ENCODE measurements around the gene LUC7L2. TPM values are rescaled to one million over a fixed set of nuclear protein-coding genes. Genes with fewer than 3 reads are reported as not detected.

Gene LUC7L2
- total and polyA plus RNA-seq, 2 donors (not counting 1 experiment from before 2014, with no cell fraction given), result 26.5 to 142 TPM

GRCh38 chr7:139456511-139456910 is 96.8 kb downstream of the LUC7L2 start:
- 92% methylated on average over 8 of the region's 8 CpGs for whole genome bisulfite sequencing (ENCODE audit: insufficient coverage)
- ATAC-seq (ENCODE audit: low read depth), result no peak
- H3K9ac ChIP-seq (ENCODE audit: low read length), result no peak overlapping the region

More at GRCh38 chr7:139456511-139456910, 96.8 kb downstream of the LUC7L2 start:
- Histone ChIP-seq H3K4me2 (replicated peaks; ENCODE audit: low read depth, low read length, poor library complexity, severe bottlenecking) (no peak overlapping the region), H2AFZ (ENCODE audit: insufficient read depth, low read depth, low read length, poor library complexity, severe bottlenecking) (no peak overlapping the region), H3K79me2 (ENCODE audit: control insufficient read depth, insufficient read depth, low read length) (no peaks in the 10 kb centered on the region), H3K27ac (ENCODE audit: low read length in 2 of 2) (no peak overlapping the region), H3K9me3 (ENCODE audit: control extremely low read depth in 1 of 3, control insufficient read depth in 2 of 3, insufficient read depth in 1 of 3, low read length in 2 of 3) (no peaks in the 10 kb centered on the region), H3K27me3 (replicated peaks in 1 of 4; ENCODE audit: control extremely low read depth in 1 of 4, control insufficient read depth in 3 of 4, insufficient read depth in 4 of 4, low read length in 3 of 4) (no peaks in the 10 kb centered on the region), H3K4me1 (ENCODE audit: control insufficient read depth in 2 of 2, insufficient read depth in 2 of 2, low read length in 2 of 2) (no peaks in the 10 kb centered on the region), H3K4me3 (ENCODE audit: control extremely low read depth in 1 of 5, extremely low read depth in 1 of 5, insufficient read depth in 1 of 5, low read depth in 2 of 5, low read length in 4 of 5) (no peak overlapping the region), H3K36me3 (replicated peaks in 1 of 2; ENCODE audit: control extremely low read depth in 1 of 2, control insufficient read depth in 1 of 2, extremely low read depth in 1 of 2, insufficient read depth in 2 of 2, low read length in 1 of 2) (no peaks in the 10 kb centered on the region), H4K20me1 (ENCODE audit: control insufficient read depth, insufficient read depth, low read length, poor library complexity, severe bottlenecking) (no peaks in the 10 kb centered on the region)
- TF ChIP-seq CTCF (IDR thresholded peaks at IDR 0.05) (no peak), EZH2 (IDR thresholded peaks at IDR 0.05; ENCODE audit: borderline replicate concordance, insufficient read depth, low read depth, low read length, poor library complexity, severe bottlenecking) (no peak)
- Mint-ChIP-seq H3K9me3 (ENCODE audit: insufficient read depth) (no peaks in the 10 kb centered on the region), H3K4me3 (no peak overlapping the region), H3K27me3 (no peaks in the 10 kb centered on the region), H3K27ac (no peak overlapping the region), H3K4me1 (no peaks in the 10 kb centered on the region)
- ChIA-PET CTCF (no interaction called here), POLR2A (no interaction called here)
- DNase-seq, result no peak
- intact Hi-C loops (cut with micrococcal nuclease), result no loop called here

Data from B cell (primary cell).